NOMO-1 treated with DMSO at 0.1 percent for 48 hours (cell line): ENCODE results near the gene GMPR.

Source experiments
- DNase-seq: peaks from one replicate; lab custom pipeline; 2025; ENCODE audit not compliant: unreplicated experiment; lab: John Stamatoyannopoulos, UW

Gene GMPR

DNA sequence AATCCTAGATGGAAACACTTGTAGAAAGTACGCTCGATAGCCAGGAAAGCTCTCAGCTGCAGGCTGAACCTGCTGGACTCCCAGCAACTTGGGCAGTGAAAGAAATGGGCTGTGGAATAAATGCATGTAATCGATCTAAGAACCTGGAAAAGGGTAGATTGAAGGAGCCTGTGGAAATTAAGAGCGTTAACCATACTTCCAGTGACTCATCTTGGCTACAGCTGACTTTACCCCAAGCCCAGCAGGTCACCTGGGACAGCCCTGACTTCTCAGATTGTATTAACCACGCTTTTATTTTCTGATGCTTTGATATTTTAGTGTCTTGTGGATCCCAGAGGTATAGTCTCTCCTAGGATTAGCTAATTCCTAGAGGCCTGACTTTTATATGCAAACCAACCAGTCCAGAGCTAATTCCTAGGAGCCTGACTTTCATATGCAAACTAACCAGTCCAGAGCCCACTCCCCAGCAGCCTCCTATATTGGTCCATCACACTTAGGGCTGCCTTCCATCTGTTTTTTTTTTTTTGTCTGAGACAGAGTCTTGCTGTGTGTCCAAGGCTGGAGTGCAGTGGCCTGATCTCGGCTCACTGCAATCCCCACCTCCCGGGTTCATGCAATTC is 86.3 kb downstream of the GMPR start:
- DNase-seq: no peak

DNA sequence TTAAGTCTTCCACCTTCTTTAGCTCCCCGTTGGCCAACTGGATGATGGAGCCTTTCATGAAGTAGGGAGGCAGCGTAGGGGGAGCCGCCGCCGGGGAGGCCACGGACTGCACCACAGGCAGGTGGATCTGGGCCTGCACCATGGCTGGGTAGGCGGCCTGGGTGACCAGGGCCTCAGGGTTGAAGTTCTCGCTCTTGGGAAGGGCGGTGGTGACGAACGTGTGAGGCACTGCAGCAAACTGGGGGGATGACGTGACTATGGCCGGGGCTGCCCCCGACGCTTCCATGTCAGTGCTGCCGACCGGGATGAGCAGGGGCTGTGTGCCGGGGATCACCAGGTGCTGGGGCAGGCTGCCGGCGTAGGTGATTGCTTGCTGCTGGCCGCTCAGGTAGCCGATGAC is 88.1 kb downstream of the GMPR start:
- no peak for DNase-seq

DNA sequence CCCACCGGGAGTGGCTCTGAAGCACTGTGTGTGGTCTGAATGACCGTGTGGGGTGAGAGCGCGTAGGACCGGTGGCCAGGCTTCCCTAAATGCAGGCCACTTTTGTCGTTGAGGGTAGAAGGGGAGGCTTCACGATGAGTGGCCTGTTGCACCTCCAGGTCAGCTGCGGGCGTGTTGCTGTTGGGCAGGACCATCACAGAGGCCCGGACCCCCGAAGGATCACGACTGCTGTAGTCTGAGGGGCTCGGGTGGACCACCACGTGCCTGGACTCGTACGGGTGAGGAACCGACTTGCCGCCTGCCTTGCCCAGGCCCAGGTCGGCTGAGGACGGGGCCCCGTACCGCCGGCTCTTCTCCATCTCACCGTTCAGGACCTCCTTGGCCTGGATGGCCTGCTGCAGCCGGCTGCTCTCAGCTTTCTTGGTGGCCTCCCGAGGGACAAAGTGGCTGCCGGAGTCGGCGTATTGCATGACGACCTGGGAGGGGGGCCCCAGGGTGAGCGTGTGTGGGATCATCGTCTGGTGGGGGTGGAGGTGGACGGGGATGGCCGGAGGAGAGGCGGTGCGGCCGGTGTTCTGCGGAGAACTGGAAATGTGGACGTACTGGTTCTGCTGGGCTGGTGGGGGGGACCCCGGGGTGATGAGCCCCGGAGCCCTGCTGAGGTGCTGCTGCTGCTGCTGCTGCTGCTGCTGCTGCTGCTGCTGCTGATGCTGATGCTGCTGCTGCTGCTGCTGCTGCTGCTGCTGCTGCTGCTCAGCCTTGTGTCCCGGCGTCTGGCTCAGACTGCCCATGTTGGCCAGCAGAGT is 88.8 kb downstream of the GMPR start:
- DNase-seq: no peak

DNA sequence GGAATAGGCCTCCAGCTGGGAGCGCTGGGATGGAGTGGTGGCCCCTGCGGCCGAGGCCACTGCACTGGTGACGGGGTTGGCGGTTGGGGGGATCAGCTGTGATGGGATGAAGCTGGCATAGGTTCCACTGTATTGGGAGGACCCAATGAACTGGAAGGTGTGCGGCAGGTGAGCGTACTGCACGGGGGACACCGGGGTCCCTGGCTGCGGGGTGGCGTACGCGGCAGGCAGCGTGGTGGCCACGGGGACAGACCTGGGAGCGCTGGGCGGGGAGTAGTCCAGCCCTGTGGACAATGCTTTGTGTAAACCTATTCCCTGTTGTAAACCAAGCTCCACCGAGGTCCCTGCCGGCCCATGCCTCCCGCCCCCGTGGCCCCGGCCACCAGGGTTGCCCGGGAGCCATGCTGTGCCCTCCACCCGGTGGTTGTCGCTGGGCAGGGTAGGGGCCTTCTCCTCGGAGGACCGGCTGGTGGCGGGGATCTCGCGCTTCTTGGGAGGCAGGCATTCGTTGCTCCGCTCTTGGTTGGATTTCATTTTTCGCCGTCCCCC is 89.5 kb downstream of the GMPR start:
- no peak for DNase-seq

DNA sequence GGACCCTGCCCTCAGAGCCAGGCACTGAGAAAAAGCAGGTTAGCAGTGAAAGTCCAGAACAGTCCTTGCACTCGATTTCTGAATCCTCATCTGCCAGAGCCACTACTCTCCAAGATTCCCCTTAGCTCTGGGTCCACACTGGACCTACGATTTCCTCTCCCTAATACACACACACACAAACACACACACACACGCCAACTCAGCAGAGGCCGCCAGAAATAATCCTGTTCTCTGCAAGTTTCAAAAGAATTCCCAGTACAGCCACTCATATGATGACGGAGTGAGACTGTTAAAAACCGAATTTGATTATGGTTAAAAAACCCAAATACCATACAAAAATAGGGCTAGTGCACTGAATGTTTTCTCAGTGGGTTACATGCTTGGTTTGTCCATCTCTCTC is 90.8 kb downstream of the GMPR start:
- DNase-seq: no peak

DNA sequence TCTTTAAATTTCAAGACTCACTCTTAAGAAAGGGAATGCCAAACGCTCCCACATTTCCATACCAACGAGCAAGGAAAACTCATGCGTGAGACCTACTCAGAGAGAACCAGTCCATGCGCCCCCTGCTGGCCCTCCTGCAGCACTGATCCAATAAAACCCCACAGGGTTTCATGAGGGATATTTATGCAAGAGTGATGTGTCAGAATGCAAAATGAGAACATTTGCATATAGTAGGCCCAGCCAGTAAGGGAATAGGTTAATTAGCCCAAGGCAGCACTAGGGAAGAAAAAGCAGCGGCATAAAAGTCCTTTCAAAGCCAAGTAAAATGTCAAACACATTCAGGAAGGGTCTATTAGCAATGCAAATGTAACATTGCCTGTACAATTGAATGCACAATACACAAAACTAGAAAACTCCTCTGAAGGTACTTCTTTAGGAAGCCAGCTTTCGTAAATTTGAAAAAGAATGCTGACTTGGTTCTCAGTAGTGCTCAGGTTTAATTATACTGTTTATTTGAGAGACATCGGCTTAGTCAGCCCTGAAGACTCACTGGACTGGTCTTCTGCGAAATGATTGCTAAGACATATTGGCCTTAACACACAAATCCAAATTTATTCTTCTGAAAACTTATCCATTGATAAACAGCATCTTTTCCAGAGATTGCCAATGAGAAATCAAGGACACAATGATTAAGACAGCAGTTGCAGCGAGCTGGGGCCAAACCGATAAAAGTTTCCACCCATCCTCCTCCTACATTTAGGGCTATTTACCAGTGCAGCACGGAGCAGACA is 93.2 kb downstream of the GMPR start:
- peak; percentile 77 for DNase-seq

DNA sequence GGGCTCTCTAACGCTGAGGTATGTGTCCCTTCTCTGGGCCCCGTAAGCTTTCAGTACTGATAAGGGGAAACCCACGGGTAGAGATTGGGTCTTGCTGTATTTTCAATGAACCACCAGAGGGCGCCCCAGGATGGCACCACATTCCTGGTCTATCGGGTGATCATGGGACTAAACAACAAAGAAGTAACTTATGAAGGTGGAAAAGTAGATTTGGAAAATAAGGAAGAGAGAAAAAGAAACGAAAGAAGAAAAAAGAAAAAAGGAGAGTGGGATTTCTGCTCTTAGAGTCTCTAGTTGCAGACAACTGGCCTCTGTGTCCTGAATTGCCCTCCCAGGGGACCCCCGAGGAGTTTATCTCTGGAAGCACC is 93.8 kb downstream of the GMPR start:
- peak; percentile 70 for DNase-seq

DNA sequence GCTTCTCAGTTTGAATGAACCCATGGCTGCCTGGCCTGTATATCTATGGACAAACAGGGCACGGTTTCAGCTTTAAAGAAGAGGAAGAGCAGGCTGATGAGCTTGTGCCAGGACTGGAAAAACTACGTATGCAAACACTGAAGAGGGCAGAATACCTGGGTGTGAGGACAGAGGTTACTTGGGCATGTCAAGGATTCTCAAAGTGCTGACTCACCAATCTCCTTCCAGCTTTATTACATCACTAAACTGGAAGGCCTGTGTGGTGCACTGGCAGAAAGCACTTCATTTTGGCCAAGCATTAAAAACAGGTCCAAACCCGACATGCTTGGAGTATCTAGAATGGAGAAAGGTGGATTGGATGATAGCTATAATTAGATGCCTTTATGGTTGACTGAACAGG is 95.2 kb downstream of the GMPR start:
- no peak for DNase-seq

DNA sequence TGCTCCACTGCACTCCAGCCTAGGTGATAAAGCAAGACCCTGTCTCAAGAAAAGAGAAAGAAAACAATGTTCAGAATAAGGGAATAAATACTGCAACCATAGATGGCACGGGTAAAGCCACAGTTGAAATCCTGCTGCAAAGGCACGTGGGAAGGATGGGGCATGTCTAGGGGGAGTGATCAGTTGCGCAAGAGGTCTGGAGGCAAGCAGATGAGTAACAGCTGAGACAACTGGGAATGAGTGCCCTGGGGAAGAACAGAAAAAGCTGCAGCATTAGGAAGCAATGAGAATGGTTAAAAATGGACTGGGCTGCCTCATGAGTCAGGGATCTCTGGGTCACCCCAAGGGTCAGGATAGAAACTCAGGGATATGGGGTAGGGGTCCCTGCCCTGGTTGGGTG is 96.3 kb downstream of the GMPR start:
- DNase-seq: peak; percentile 16

DNA sequence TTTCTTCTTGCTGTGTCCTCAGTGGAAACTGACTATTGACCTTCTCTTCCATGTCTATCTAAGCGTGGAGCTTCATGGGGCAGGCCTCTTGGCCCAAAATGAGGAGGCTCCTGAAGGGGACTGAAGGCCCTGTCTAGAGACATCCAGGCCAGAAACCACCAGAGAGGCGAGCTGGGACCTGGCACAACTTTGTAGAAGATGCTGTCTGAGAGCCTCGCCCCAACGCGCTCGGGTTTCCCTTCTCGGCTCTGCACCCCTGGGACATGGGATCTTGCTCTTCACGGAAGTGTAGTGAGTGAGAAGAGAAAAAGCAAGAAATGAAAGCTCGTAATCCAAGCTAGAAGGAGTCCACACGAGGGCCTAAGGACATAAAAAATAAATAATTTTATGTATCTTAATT is 96.8 kb downstream of the GMPR start:
- no peak for DNase-seq

DNA sequence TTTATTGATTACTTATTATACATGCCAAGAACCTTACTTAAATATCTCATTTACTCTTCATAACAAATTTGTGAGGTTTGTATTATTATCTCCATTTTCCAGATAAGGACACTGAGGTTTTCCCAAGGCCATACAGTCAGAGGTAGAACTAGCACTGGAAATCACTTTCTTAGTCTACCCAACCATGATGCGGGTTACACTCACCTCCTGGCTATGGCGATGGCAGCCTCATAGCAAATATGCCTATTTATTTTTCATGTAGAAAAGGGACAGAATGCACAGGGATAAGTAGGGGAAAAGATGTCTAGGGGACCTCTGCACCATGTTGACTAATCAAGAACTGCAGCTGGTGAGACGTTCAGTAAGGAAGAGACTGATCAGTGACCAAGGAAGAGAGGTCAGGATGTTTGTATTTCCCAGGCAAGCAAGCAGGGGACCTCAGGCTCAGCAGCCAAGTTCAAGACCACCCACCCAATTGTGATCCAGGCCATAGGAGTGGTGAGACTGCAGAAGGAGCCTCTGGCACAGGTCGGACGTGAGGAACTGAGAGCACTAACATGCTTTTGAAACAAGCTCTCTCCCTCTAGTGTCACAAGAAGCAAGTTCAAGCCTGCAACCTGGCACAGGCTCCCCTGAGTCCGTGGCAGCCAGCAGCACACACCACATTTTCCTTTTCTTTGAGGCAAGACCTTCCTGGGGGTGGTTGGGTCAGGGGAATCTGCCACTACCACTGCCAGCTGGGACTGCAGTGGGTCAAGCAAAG is 97.8 kb downstream of the GMPR start:
- DNase-seq: no peak

DNA sequence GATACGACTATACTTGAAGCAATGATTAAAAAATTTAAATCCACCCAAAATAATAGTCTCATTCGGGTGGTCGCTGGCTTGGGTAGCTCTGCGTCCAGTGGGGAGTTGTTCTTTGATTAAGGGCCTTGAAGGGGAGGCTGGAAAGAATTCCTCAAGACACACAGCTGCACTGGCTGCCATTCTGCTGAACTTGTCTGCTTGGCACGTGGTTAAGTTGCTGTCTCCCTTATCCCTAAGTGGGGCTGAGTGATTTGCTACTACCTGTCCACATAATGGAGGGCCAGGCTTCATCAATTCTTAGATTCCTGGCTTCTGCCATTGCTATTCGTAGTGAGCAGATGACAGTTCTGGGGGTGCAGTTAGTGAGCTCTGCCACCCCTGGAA is 98.5 kb downstream of the GMPR start:
- no peak for DNase-seq

DNA sequence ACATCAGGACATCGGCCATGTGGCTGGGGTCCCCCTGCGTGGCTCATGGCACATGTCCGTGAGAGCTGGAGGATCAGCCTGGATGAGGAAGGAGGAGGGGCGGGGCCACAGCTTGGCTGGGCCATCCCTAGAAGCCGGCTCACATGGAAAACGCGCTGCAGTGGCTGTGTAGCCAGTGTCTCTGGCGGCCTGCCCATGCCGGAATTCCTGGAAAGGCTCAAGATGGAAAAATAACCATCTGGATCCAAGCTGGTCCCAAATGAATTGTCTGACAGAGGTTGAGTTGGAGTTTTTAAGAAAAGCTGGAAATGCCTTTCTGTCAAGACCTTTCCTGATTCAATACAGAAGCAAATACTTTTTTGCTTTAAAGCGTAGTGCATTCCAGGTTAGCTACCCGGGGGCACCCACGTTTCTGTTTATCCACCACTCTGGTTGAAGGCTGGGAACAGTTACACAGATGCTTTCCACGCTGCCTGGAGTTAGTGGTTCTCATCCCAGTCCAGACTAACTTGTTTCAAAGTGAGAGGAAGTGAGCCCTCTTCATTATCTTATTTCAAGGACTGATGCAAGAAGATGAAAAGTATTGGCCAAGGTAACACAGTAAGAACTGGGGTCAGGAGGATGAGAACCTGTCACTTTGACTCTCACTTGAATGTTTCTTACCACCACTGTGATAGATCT is 99.0 kb downstream of the GMPR start:
- DNase-seq: no peak

DNA sequence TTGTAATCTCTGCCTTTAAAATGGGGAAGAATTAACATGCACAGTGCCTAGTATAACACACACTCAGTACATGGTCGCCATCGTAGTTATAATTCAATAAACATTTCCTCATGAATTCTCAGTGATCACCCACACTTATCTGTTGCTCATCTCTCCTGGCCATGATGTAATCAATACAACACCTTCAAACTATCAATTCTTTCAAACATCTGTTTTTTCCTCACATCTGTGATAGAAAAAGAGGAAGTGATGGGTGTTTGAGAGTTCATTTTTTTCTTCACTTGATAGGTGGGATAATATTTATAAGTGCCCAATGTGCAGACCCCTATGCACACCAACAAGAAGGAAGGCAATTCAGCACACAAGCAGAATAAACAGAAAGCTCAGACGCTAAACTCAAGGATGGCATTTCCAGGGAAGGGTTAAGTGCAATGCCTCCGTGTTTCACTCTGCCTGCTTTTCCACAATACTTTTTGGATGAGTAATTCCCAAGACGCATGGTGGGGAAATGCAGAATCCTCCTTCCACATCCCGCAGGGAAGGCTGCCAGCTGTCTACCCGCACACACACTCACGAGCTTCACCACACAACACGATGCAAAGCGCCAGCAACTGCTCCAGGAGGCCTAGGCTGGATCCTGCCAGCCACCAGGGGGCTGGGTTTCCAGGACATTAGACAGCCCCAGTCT is 100.3 kb downstream of the GMPR start:
- no peak for DNase-seq

DNA sequence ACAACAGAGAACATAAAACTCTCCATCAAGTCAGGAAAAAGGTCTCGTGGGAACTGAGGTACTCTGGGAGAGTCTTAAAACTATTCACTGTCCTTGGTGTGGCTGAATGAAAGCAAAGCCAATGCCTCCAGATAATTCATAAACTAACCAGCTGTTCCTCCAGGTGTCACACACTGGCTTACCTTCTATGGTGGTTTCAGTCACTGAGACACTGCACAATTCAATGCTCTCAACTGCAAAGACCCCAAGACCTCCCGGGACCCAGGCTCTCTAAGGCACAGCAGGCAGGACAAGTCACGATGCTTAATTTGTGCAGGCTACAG is 100.8 kb downstream of the GMPR start:
- no peak for DNase-seq

DNA sequence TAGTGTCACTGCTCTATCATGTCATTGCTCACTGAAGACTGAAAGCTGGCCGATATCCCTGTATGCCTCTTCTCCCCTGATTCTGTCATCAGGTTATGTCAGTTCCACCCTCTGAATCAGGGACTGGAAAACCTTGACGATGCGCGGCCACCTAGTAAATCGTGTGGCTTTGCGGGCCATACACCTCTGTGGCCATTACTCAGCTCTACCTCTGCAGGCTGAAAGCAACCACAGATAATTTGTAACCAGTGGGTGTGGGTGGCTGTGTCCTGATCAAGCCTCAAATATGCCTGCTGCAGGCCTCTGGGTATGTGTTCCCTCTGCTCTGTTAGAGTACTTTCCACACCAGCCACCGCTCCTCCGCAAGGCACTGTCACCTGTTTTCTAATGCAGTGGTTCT is 105.2 kb downstream of the GMPR start:
- DNase-seq: no peak

DNA sequence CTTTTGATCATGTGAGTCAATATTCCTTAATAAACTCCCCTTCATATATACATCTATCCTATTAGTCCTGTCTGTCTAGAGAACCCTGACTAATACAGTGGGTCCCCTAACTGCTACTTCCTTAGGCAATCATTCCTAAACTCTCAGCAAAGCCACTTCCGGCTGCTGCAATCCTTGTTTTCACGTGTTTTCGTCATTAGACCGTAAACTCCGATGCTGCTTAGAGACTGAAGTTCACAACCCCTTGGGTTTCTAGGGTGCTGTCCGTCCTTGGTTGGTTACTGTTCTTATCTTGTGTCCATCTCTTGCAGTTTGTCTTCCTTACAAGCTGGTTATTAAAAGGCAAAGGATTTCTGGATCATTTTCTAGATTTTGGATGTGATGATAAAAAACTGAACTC is 106.4 kb downstream of the GMPR start:
- DNase-seq: peak; percentile 29
